Measurements from ENCODE around the gene CLIC3.

Gene CLIC3

DNA sequence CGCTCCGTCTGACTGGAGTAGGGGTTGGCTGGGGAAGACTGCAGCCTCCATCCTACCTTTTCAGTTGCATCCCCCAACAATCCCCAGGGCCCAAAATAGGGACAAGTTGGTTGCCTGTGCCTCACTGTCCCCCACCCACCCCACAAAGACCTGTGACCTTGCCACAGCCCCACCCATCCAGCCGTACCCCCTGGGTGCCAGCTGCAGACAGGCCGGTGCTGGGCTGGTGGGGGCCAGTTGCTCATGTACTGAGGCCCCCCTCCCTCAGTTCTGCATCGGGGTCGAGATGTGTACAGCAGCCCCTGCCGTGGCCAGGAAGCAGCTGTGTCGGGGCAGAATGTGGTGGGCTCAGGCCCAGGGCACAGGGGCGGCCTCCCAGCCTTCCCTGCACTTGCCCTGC, 13.2 kb downstream of the CLIC3 start:
- Histone ChIP-seq H3K79me2 (ENCODE audit: low read length) (no peaks in the 10 kb centered on the region), H3K4me1 (ENCODE audit: low read length) (no peaks in the 10 kb centered on the region), H3K27ac (ENCODE audit: low read length) (no peak overlapping the region), H3K9me3 (ENCODE audit: insufficient read depth, low read length) (no peaks in the 10 kb centered on the region), H2AFZ (ENCODE audit: low read depth, low read length) (no peak overlapping the region), H3K27me3 (ENCODE audit: low read depth, low read length) (no peaks in the 10 kb centered on the region), H3K36me3 (replicated peaks; ENCODE audit: low read depth, low read length) (no peaks in the 10 kb centered on the region), H3K4me3 (ENCODE audit: low read length) (no peak overlapping the region), H4K20me1 (ENCODE audit: insufficient read depth, low read length) (no peaks in the 10 kb centered on the region), H3K9ac (ENCODE audit: low read length) (no peak overlapping the region), H3K4me2 (ENCODE audit: low read length) (no peak overlapping the region)
- TF ChIP-seq, protein P1, sequence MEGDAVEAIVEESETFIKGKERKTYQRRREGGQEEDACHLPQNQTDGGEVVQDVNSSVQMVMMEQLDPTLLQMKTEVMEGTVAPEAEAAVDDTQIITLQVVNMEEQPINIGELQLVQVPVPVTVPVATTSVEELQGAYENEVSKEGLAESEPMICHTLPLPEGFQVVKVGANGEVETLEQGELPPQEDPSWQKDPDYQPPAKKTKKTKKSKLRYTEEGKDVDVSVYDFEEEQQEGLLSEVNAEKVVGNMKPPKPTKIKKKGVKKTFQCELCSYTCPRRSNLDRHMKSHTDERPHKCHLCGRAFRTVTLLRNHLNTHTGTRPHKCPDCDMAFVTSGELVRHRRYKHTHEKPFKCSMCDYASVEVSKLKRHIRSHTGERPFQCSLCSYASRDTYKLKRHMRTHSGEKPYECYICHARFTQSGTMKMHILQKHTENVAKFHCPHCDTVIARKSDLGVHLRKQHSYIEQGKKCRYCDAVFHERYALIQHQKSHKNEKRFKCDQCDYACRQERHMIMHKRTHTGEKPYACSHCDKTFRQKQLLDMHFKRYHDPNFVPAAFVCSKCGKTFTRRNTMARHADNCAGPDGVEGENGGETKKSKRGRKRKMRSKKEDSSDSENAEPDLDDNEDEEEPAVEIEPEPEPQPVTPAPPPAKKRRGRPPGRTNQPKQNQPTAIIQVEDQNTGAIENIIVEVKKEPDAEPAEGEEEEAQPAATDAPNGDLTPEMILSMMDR (IDR thresholded peaks at IDR 0.05; ENCODE audit: low read depth, low read length): no peak
- TF ChIP-seq EZH2phosphoT487 (IDR thresholded peaks at IDR 0.05; ENCODE audit: low read depth): no peak

DNA sequence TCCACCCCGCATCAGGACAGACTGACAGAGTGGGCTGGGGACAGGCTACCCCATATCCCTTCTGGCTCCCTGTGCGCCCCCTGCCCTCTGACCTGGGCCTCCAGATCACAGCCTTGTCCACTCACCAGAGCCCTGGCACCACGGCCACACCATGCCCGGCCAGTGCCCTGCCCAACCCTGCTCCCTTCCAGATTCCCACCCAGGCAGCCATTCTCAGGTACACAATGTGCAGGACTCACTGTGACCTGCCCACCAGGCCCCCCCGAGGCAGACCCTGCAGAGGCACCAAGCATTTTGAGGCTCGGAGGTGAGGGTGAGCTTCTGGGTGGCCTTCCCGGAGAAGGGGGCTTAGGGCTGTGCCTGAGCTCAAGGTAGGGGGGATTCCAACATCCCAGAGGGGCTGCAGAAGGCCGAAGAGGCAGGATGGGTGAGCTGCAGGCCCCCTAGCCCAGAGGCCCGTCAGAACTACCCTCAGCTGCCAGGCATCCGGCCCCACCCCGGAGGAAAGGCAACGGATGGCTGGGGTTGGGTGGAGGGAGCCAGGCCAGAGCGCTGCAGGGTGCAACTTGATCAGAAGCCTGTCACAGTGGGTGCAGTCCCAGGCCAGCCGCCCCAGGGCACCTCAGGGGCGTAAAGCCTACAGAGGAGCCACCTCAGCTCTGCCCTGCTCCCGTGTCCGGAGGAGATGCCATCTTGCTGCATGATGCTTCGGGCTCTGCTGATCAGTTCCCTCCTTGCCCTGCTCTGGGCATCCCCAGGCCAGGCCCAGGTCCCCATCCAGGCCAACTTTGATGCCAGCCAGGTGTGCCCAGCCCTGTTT, 13.9 kb downstream of the CLIC3 start, which contains the start of gene LCNL1:
LCNL1 (plus strand) TSS at position 762 of the 820 bp plus-strand sequence. CDS start 594 bp downstream, outside the sequence.
- no peaks in the 10 kb centered on the region for H3K4me1 ChIP-seq (ENCODE audit: low read length)
- no peak within 1 kb of the TSS for H3K27ac ChIP-seq (ENCODE audit: low read length)
- no peaks in the 10 kb centered on the region for H3K79me2 ChIP-seq (ENCODE audit: low read length)
- H4K20me1 ChIP-seq (ENCODE audit: insufficient read depth, low read length): no peaks in the 10 kb centered on the region
- no peak within 1 kb of the TSS for H3K4me3 ChIP-seq (ENCODE audit: low read length)
- no peak within 1 kb of the TSS for H3K9ac ChIP-seq (ENCODE audit: low read length)
- H3K36me3 ChIP-seq (replicated peaks; ENCODE audit: low read depth, low read length): no peaks in the 10 kb centered on the region
- no peak for TF ChIP-seq EZH2phosphoT487 (IDR thresholded peaks at IDR 0.05; ENCODE audit: low read depth)
- TF ChIP-seq, protein P1 (IDR thresholded peaks at IDR 0.05; ENCODE audit: low read depth, low read length): no peak
- no peak within 1 kb of the TSS for H2AFZ ChIP-seq (ENCODE audit: low read depth, low read length)
- no peaks in the 10 kb centered on the region for H3K9me3 ChIP-seq (ENCODE audit: insufficient read depth, low read length)
- H3K27me3 ChIP-seq (ENCODE audit: low read depth, low read length): no peaks in the 10 kb centered on the region
- H3K4me2 ChIP-seq (ENCODE audit: low read length): no peak within 1 kb of the TSS

DNA sequence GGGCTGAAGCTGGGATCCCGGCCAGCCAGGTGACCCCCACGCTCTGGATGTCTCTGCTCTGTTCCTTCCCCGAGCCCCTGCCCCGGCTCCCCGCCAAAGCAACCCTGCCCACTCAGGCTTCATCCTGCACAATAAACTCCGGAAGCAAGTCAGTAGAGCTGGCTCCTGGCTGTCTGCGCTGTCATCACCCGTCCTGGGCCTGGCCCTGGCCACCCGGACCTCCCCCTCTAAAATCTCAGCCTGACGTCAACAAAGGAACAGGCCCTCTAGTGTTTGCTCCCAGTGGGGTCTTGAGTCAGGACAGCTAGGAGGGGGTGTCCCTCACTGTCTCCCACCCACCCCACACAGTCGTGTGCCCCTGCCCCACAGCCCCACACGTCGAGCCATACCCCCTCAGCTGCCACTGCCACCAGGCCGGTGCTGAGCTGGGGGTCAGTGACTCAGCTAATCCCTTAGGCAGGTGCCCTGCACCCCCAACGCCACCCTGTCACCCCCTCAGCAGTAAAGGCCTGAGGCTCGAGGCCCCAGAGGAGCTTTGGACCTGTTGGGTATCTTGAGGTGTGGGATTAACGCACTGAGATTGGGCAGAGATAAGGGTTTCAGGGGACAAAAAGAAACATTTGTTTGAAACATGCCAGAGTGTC, 14.7 kb downstream of the CLIC3 start:
- Histone ChIP-seq H2AFZ (ENCODE audit: low read depth, low read length) (no peak overlapping the region), H3K4me1 (ENCODE audit: low read length) (no peaks in the 10 kb centered on the region), H3K79me2 (ENCODE audit: low read length) (no peaks in the 10 kb centered on the region), H3K27me3 (ENCODE audit: low read depth, low read length) (no peaks in the 10 kb centered on the region), H3K27ac (ENCODE audit: low read length) (no peak overlapping the region), H4K20me1 (ENCODE audit: insufficient read depth, low read length) (no peaks in the 10 kb centered on the region), H3K36me3 (replicated peaks; ENCODE audit: low read depth, low read length) (no peaks in the 10 kb centered on the region), H3K4me3 (ENCODE audit: low read length) (no peak overlapping the region), H3K4me2 (ENCODE audit: low read length) (no peak overlapping the region), H3K9me3 (ENCODE audit: insufficient read depth, low read length) (no peaks in the 10 kb centered on the region), H3K9ac (ENCODE audit: low read length) (no peak overlapping the region)
- no peak for TF ChIP-seq EZH2phosphoT487 (IDR thresholded peaks at IDR 0.05; ENCODE audit: low read depth)
- TF ChIP-seq, protein P1 (IDR thresholded peaks at IDR 0.05; ENCODE audit: low read depth, low read length): no peak
